ENCODE measurements around the gene HIVEP3. TPM values are rescaled to one million over a fixed set of nuclear protein-coding genes. Genes with fewer than 3 reads are reported as not detected.

The HIVEP3 gene
- total and polyA plus RNA-seq, 2 experiments from 2014 or later: 0.57 to 5.9 TPM

DNA sequence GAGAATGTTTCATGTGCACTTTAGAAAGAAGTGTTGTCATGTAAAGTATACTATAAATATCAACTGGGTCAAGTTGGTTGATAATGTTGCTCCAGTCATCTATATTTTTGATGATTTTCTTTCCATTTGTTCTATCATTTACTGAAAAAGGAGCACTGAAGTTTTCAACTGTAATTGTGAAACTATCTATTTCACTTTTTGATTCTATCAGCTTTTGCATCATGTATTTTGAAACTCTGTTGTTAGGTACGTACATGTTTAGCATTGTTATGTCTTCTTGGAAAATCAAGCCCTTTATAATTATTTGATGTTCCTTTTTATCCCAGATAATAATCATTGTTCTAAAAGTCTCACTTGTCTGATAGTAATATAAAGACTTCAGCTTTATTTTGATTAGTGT, 14.4 kb upstream of the HIVEP3 start:
- WGBS (ENCODE audit: low lambda C conversion rate, missing lambda C conversion rate): 96% methylated on average over 1 of the region's 1 CpG

DNA sequence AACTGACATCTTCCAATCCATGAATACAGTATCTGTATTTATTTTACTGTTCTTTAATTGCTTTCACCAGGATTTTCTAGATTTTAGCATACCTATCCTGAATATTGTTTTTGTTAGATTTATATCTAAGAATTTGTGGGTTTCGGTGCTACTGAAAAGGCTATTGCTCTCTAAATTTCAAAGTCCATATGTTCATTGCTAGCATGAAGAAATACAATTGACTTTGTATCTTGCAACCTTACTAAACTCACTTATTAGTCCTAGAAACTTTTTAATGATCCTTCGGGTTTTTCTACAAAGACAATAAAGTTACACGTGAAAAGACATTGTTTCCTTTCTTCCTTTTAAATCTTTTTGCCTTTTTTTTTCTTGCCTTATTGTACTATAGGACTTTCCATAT, 12.9 kb upstream of the HIVEP3 start:
- no peak for DNase-seq (ENCODE audit: low spot score)
- H3K27me3 ChIP-seq: peaks cover 11% of the 10 kb centered on the region
- H3K4me3 ChIP-seq: no peak overlapping the region
- H3K27ac ChIP-seq: no peak overlapping the region
- H2AFZ ChIP-seq: no peak overlapping the region
- H3K36me3 ChIP-seq (replicated peaks; ENCODE audit: insufficient read depth, low read depth): no peaks in the 10 kb centered on the region
- no peak overlapping the region for H3K4me2 ChIP-seq
- 81% methylated on average over 3 of the region's 3 CpGs for WGBS (ENCODE audit: low lambda C conversion rate, missing lambda C conversion rate)
- TF ChIP-seq EZH2phosphoT487 (IDR thresholded peaks at IDR 0.05; ENCODE audit: low read depth, severe bottlenecking, unreplicated experiment): no peak
- TF ChIP-seq, protein P1, sequence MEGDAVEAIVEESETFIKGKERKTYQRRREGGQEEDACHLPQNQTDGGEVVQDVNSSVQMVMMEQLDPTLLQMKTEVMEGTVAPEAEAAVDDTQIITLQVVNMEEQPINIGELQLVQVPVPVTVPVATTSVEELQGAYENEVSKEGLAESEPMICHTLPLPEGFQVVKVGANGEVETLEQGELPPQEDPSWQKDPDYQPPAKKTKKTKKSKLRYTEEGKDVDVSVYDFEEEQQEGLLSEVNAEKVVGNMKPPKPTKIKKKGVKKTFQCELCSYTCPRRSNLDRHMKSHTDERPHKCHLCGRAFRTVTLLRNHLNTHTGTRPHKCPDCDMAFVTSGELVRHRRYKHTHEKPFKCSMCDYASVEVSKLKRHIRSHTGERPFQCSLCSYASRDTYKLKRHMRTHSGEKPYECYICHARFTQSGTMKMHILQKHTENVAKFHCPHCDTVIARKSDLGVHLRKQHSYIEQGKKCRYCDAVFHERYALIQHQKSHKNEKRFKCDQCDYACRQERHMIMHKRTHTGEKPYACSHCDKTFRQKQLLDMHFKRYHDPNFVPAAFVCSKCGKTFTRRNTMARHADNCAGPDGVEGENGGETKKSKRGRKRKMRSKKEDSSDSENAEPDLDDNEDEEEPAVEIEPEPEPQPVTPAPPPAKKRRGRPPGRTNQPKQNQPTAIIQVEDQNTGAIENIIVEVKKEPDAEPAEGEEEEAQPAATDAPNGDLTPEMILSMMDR (IDR thresholded peaks at IDR 0.05; ENCODE audit: poor library complexity): no peak
- TF ChIP-seq EZH2 (IDR thresholded peaks at IDR 0.05; ENCODE audit: borderline replicate concordance): no peak
- H3K4me1 ChIP-seq (ENCODE audit: insufficient read depth): no peaks in the 10 kb centered on the region
- no peaks in the 10 kb centered on the region for H4K20me1 ChIP-seq (ENCODE audit: insufficient read depth, poor library complexity, severe bottlenecking)
- H3K9me3 ChIP-seq (ENCODE audit: low read depth): no peaks in the 10 kb centered on the region
- no peaks in the 10 kb centered on the region for H3K79me2 ChIP-seq
- H3K9me2 ChIP-seq (replicated peaks; ENCODE audit: insufficient read depth): no peaks in the 10 kb centered on the region

More for the DNA sequence above, 14.4 kb upstream of the HIVEP3 start:
- Histone ChIP-seq H3K4me2 (no peak overlapping the region), H3K9me3 (ENCODE audit: low read depth) (no peaks in the 10 kb centered on the region), H3K4me1 (ENCODE audit: insufficient read depth) (no peaks in the 10 kb centered on the region), H3K27me3 (peaks cover 11% of the 10 kb centered on the region), H3K9me2 (replicated peaks; ENCODE audit: insufficient read depth) (no peaks in the 10 kb centered on the region), H3K79me2 (no peaks in the 10 kb centered on the region), H3K27ac (no peak overlapping the region), H2AFZ (no peak overlapping the region), H3K4me3 (no peak overlapping the region), H3K36me3 (replicated peaks; ENCODE audit: insufficient read depth, low read depth) (no peaks in the 10 kb centered on the region), H4K20me1 (ENCODE audit: insufficient read depth, poor library complexity, severe bottlenecking) (no peaks in the 10 kb centered on the region)
- DNase-seq (ENCODE audit: low spot score): no peak
- TF ChIP-seq EZH2phosphoT487 (IDR thresholded peaks at IDR 0.05; ENCODE audit: low read depth, severe bottlenecking, unreplicated experiment): no peak
- TF ChIP-seq EZH2 (IDR thresholded peaks at IDR 0.05; ENCODE audit: borderline replicate concordance): no peak
- TF ChIP-seq, protein P1 (IDR thresholded peaks at IDR 0.05; ENCODE audit: poor library complexity): no peak

DNA sequence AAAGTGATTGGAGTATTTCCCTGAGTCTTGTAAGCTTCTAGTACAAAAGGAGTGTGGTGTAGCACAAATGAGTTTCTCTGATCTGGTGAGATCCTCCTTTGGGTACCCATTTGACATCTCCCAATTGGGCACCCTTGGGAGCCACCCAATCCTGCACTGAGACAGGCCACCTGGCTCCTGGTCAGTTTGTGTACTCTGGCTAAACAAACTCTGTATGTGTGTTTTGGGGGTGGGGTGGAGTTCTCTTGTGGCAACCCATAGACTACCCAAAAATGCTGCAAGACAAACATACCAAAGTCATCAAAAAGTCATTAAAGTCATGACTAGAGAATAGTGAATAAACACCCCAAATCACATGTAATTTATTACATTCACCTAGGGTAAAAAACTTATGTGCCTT, 8.4 kb upstream of the HIVEP3 start:
- H3K9me2 ChIP-seq (replicated peaks; ENCODE audit: insufficient read depth): no peaks in the 10 kb centered on the region
- H3K4me3 ChIP-seq: no peak overlapping the region
- H3K4me1 ChIP-seq (ENCODE audit: insufficient read depth): no peaks in the 10 kb centered on the region
- H3K27me3 ChIP-seq: peaks cover 11% of the 10 kb centered on the region
- TF ChIP-seq EZH2 (IDR thresholded peaks at IDR 0.05; ENCODE audit: borderline replicate concordance) (no peak), EZH2phosphoT487 (IDR thresholded peaks at IDR 0.05; ENCODE audit: low read depth, severe bottlenecking, unreplicated experiment) (no peak)
- TF ChIP-seq, protein P1 (IDR thresholded peaks at IDR 0.05; ENCODE audit: poor library complexity): no peak
- no peak overlapping the region for H3K27ac ChIP-seq
- DNase-seq (ENCODE audit: low spot score): no peak
- no peak overlapping the region for H2AFZ ChIP-seq
- H3K36me3 ChIP-seq (replicated peaks; ENCODE audit: insufficient read depth, low read depth): no peaks in the 10 kb centered on the region
- no peaks in the 10 kb centered on the region for H4K20me1 ChIP-seq (ENCODE audit: insufficient read depth, poor library complexity, severe bottlenecking)
- H3K9me3 ChIP-seq (ENCODE audit: low read depth): no peaks in the 10 kb centered on the region
- H3K79me2 ChIP-seq: no peaks in the 10 kb centered on the region
- no peak overlapping the region for H3K4me2 ChIP-seq

DNA sequence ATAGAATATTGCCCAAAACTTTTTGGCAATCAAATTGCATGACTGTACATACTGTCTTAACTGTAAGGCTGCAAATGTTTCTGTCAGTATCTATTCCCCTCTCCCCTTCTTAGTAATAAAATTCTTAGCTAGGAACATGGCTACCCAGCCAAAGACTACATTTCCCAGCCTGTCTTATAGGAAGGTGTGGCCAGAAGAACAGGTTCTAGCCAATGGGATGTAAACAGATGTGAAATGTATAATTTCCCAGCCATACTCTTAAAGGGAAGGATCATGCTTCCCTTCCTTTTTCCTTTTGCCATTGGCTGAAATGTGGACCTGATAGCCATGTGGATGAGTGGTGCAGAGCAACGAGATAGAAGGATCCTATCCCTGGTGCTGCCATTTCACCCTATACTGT, 7.0 kb upstream of the HIVEP3 start:
- H3K27ac ChIP-seq: no peak overlapping the region
- H3K4me2 ChIP-seq: no peak overlapping the region
- no peak for DNase-seq (ENCODE audit: low spot score)
- H3K27me3 ChIP-seq: peaks cover 10% of the 10 kb centered on the region
- no peaks in the 10 kb centered on the region for H3K36me3 ChIP-seq (replicated peaks; ENCODE audit: insufficient read depth, low read depth)
- no peaks in the 10 kb centered on the region for H3K9me2 ChIP-seq (replicated peaks; ENCODE audit: insufficient read depth)
- no peak overlapping the region for H2AFZ ChIP-seq
- H3K4me1 ChIP-seq (ENCODE audit: insufficient read depth): no peaks in the 10 kb centered on the region
- H3K4me3 ChIP-seq: no peak overlapping the region
- no peaks in the 10 kb centered on the region for H4K20me1 ChIP-seq (ENCODE audit: insufficient read depth, poor library complexity, severe bottlenecking)
- 68% methylated on average over 1 of the region's 1 CpG for WGBS (ENCODE audit: low lambda C conversion rate, missing lambda C conversion rate)
- TF ChIP-seq, protein P1 (IDR thresholded peaks at IDR 0.05; ENCODE audit: poor library complexity): no peak
- TF ChIP-seq EZH2 (IDR thresholded peaks at IDR 0.05; ENCODE audit: borderline replicate concordance): no peak
- H3K9me3 ChIP-seq (ENCODE audit: low read depth): no peaks in the 10 kb centered on the region
- H3K79me2 ChIP-seq: no peaks in the 10 kb centered on the region
